Measurements from ENCODE around the gene SERPINI1.

DNA sequence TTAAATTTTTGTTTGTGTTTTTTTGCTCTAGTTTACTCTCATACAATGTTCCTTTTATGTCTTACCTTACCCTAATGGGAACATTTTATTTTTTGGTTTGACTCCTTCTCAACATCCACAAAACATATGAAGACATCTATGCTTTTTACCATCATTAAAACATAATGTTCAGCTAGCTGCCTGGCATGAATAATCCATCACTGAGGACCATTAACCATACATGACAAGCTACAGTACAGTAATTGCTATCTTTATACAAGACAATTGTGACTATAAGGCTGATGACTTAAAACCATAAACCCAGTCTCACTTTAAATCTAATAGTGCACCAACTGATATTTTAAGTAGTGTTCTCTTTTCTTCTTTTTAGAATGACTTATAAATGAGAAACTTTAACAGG, 13.7 kb downstream of the SERPINI1 start:
- TF ChIP-seq POLR2A (IDR thresholded peaks at IDR 0.05; ENCODE audit: low read length) (no peak), GATA1 (IDR thresholded peaks at IDR 0.05; ENCODE audit: low read depth, low read length) (no peak)

Measured in erythroblast (primary cell).